Stomach (tissue), 9 donors: ENCODE results near the gene LDLRAD3. TPM values are rescaled to one million over a fixed set of nuclear protein-coding genes. Genes with fewer than 3 reads are reported as not detected.

Source experiments
- DNase-seq, 2 donors: peaks; one replicate each; pipeline versions ENCODE4 v3.0.0 to v3.0.0-alpha.2; 2013 to 2019
- H3K27ac ChIP-seq, 5 donors: fragments of 200-600 bp in 4 of 5; sonication (generic) in 4 of 5; one replicate each; pipeline ENCODE4 v1.5.1; 2013 to 2019; ENCODE audit warnings: mild to moderate bottlenecking in 1 of 5, moderate library complexity in 1 of 5
- H3K27me3 ChIP-seq, 3 donors: fragments of 200-600 bp; sonication (generic); one replicate each; pipeline ENCODE4 v1.5.1; 2017 to 2019; ENCODE audit warnings: mixed run types in 1 of 3
- H3K36me3 ChIP-seq, 4 donors: fragments of 200-600 bp; sonication (generic); 1 replicate in 3 of 4; 2 replicates in 1 of 4; pipeline ENCODE4 v1.5.1; 2016 to 2019
- H3K4me1 ChIP-seq, 4 donors: fragments of 200-600 bp; sonication (generic); one replicate each; pipeline ENCODE4 v1.5.1; 2016 to 2019
- H3K4me3 ChIP-seq, 4 donors: fragments of 200-600 bp; sonication (generic) in 3 of 4; one replicate each; pipeline ENCODE4 v1.5.1; 2016 to 2019; ENCODE audit warnings: mild to moderate bottlenecking in 1 of 4
- H3K9me3 ChIP-seq, 4 donors: fragments of 200-600 bp; sonication (generic); one replicate each; pipeline ENCODE4 v1.5.1; 2016 to 2019
- EP300 ChIP-seq: sonication (generic); formaldehyde crosslinking; IDR thresholded peaks from one replicate; pipeline ENCODE4 v1.6.1; 2017; ENCODE audit warnings: antibody characterized with exemption
- POLR2A ChIP-seq, 4 donors: fragments of 450-650 bp; IDR thresholded peaks; one replicate each; pipeline ENCODE4 v1.6.1; 2016; ENCODE audit warnings: antibody characterized with exemption in 4 of 4, control low read depth in 2 of 4, mild to moderate bottlenecking in 1 of 4, moderate library complexity in 1 of 4
- POLR2AphosphoS5 ChIP-seq, 3 donors: sonication (generic); formaldehyde crosslinking; IDR thresholded peaks; one replicate each; pipeline ENCODE4 v1.6.1; 2016; ENCODE audit warnings: antibody characterized with exemption in 3 of 3
- WGBS, 5 donors: extraction: QIAGEN DNeasy Blood & Tissue Kit in 3 of 5; methylation state at CpG; one replicate each; pipeline versions ENCODE4 v1.1.5 to v1.1.7; 2013 to 2018; 5-methylcytosine and 5-hydroxymethylcytosine counted together
- intact Hi-C: fragments of 100-400 bp; cut with DNase I; formaldehyde crosslinking; loops from one replicate; pipeline ENCODE4 v1.15.1; 2023; ENCODE audit warnings: low total_unique reads
- polyA plus RNA-seq, 3 donors: library from polyadenylated mRNA; stranded (reverse); fragments of 200-250 nt; gene quantifications; one replicate each; pipeline ENCODE4 v1.2.3, GENCODE V29; 2013
- total RNA-seq, 5 donors: library from RNA; depleted of rRNA; stranded (reverse); fragments of >200 nt; gene quantifications; one replicate each; pipeline versions ENCODE4 v1.1.0 to v1.2.3, GENCODE V29; 2014 to 2016
- TF ChIP-seq, protein P1 (sequence below), 7 experiments: fragments of 450-650 bp in 4 of 7; fragments of 200-600 bp in 3 of 7; sonication (generic) in 3 of 7; IDR thresholded peaks; one replicate each; pipeline ENCODE4 v1.5.1; 2016 to 2019; ENCODE audit warnings: antibody characterized with exemption in 7 of 7, control low read depth in 2 of 7, mild to moderate bottlenecking in 1 of 7
- donor health status: healthy with polysubstance abuse.
- donor health status: Bipolar disorder and iron deficiency.
- donor health status: healthy.

Gene LDLRAD3
- total and polyA plus RNA-seq, 8 donors = 2.0 to 22.8 (median 7.9) TPM

DNA sequence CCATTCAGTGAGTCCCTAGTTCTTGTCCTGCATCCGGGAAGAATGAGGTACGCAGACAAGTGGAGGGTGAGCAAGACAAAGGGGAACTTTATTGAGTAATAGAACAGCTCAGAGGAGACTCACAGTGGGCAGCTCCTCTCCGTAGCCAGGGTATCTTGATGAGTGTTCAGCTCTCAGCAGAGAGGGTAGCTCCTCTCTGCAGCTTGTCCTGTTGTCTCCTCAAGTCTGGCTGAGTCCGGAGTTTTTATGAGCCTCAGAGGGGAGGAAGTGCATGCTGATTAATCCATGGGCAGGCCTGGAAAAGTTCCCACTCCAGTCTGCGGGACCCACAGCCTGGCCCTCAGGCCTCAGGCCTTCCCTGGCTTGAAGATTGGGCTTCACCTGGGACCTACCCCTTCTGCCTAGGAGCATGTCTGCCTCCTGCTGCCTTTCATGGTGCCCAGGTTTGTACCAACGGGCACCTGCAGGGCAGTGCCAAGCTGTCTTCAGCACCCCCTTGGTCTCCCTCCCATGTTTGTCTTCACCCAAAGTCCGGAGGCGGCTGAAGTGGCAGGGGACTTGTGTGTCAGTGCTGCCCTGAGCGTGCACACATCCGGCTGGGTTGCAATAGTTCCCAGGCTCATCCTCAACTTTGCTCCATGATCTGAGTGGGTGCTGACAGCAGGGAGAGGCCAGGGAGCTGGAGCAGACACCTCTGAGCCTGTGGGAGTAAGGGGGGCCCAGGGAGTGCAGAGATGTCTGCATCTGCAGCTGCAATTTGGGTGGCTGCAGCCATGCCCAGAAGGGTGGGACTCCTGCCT is 134.2 kb downstream of the LDLRAD3 start:
- 78 to 94% (median 93%) methylated on average over 6 to 10 of the region's 10 CpGs for WGBS, 5 donors
- TF ChIP-seq POLR2AphosphoS5 (IDR thresholded peaks at IDR 0.05) = no peak
- TF ChIP-seq POLR2A (IDR thresholded peaks at IDR 0.05) = no peak
- TF ChIP-seq, protein P1, sequence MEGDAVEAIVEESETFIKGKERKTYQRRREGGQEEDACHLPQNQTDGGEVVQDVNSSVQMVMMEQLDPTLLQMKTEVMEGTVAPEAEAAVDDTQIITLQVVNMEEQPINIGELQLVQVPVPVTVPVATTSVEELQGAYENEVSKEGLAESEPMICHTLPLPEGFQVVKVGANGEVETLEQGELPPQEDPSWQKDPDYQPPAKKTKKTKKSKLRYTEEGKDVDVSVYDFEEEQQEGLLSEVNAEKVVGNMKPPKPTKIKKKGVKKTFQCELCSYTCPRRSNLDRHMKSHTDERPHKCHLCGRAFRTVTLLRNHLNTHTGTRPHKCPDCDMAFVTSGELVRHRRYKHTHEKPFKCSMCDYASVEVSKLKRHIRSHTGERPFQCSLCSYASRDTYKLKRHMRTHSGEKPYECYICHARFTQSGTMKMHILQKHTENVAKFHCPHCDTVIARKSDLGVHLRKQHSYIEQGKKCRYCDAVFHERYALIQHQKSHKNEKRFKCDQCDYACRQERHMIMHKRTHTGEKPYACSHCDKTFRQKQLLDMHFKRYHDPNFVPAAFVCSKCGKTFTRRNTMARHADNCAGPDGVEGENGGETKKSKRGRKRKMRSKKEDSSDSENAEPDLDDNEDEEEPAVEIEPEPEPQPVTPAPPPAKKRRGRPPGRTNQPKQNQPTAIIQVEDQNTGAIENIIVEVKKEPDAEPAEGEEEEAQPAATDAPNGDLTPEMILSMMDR (IDR thresholded peaks at IDR 0.05) = no peak
- no peak for TF ChIP-seq EP300

DNA sequence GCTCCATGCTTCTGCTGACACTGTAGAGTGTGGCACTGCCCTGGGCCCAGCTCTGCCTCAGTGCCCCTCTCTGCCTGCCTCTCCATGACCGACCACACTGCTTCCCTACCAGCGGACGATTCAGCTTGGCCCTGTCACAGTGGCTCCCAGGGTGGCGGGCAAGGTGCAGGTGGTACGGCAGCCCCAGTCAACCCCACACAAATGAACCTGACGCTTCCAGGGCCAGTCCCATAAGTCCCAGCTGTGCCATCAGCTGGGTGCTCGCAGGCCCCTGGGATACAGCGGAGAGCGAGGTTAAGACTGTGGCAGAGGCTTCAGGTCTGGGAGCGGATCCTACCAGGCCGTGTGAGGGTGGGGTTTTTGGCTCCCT is 134.8 kb downstream of the LDLRAD3 start:
- H3K27me3 ChIP-seq = no peaks in the 10 kb centered on the region
- TF ChIP-seq POLR2A (IDR thresholded peaks at IDR 0.05) (no peak), EP300 (no peak), POLR2AphosphoS5 (IDR thresholded peaks at IDR 0.05) (no peak)
- TF ChIP-seq, protein P1 (IDR thresholded peaks at IDR 0.05) = no peak
- WGBS, 5 donors = 95 to 97% (median 96%) methylated on average over 8 to 11 of the region's 11 CpGs
- H3K4me3 ChIP-seq = no peak overlapping the region
- DNase-seq = no peak
- H3K27ac ChIP-seq = no peak overlapping the region
- peaks cover 0 to 14% (median 8%) of the 10 kb centered on the region in 4 donors for H3K36me3 ChIP-seq
- H3K4me1 ChIP-seq = peaks cover 0 to 9% (median 5%) of the 10 kb centered on the region in 4 donors
- intact Hi-C loops = no loop called here
- H3K9me3 ChIP-seq = no peaks in the 10 kb centered on the region

More for the DNA sequence above, 134.2 kb downstream of the LDLRAD3 start:
- H3K4me1 ChIP-seq = peaks cover 0 to 12% (median 8%) of the 10 kb centered on the region in 4 donors
- no peak for DNase-seq
- H3K4me3 ChIP-seq = no peak overlapping the region
- intact Hi-C loops = no loop called here
- no peaks in the 10 kb centered on the region for H3K9me3 ChIP-seq
- H3K27ac ChIP-seq = no peak overlapping the region
- H3K27me3 ChIP-seq = no peaks in the 10 kb centered on the region
- H3K36me3 ChIP-seq = peaks cover 0 to 14% (median 7%) of the 10 kb centered on the region in 4 donors

DNA sequence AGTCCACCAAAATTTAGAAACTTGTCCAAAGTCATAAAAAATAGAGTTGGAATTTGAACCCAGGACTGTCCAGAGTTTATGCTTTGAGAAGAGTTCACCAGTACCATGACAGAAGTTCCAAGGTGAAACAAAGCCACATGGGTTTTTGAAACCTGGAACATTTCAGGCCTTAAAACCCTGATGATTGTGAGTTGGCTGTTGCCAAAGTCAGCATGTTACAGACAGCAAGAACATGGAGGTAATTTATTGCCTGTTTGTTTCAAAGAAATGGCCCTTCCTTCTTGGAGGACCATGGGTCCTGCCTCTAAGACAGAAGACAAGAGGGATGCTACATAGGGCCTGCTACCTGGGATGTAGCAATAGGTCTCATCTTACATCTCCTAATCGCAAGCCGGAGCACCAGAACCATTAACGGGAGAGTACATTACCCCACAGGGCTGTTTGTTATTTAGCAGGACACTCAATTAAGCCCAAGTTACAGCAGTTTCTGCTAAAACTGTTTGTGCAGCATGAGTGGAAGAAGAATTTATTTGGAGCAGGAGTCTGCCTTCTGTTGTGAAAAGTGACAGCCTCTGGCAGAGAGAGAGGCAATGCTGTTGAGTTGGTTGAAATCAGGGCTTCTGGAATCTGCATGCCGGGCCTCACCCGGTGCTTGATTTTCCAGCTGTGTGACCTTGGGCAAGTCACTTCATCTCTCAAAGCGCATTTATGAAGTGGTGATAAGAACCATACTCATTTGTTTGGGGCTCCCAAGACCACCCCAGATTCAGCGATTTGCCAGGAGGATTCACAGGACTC is 136.2 kb downstream of the LDLRAD3 start:
- TF ChIP-seq POLR2A (IDR thresholded peaks at IDR 0.05) = no peak
- TF ChIP-seq POLR2AphosphoS5 (IDR thresholded peaks at IDR 0.05) = no peak
- no peak for TF ChIP-seq EP300
- TF ChIP-seq, protein P1 (IDR thresholded peaks at IDR 0.05) = no peak
- intact Hi-C loops = no loop called here
- no peak for DNase-seq

DNA sequence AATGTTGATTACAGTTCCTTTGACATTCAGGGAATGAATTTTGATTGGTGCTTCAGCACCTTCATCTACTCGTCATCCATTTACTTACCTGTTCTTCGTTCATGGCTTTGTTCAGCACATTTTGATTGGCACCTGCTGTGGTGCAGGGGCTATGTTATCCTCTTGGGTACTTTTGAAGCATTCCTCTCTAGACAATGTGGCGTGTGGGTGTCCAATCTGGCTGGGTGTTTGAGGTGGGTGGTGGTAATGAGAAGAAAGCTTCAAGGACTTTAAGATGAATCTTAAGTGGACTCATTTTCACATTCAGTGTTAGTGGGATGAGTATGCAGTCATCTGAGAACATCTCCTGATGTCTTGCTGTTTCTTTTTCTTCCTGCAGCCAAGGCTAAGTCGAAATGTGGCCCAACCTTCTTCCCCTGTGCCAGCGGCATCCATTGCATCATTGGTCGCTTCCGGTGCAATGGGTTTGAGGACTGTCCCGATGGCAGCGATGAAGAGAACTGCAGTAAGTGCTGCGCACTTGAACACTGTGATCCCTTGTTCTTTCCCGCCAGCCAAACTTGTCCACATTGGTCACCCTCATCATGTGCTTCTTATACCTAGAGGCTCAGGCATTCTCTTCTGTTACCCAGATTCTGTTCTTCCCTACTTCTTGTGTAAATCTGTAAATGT is 137.5 kb downstream of the LDLRAD3 start:
- Histone ChIP-seq H3K27me3 (no peaks in the 10 kb centered on the region), H3K4me1 (no peaks in the 10 kb centered on the region), H3K4me3 (no peak overlapping the region), H3K36me3 (peaks cover 0 to 20% (median 13%) of the 10 kb centered on the region in 4 donors), H3K9me3 (no peaks in the 10 kb centered on the region), H3K27ac (no peak overlapping the region)
- DNase-seq = no peak
- TF ChIP-seq EP300 (no peak), POLR2AphosphoS5 (IDR thresholded peaks at IDR 0.05) (no peak), POLR2A (IDR thresholded peaks at IDR 0.05) (no peak)
- TF ChIP-seq, protein P1 (IDR thresholded peaks at IDR 0.05) = no peak
- 89 to 95% (median 93%) methylated on average over 11 of the region's 11 CpGs for WGBS, 5 donors
- intact Hi-C loops = no loop called here

More for the DNA sequence above, 136.2 kb downstream of the LDLRAD3 start:
- Histone ChIP-seq H3K9me3 (no peaks in the 10 kb centered on the region), H3K4me1 (no peaks in the 10 kb centered on the region), H3K4me3 (no peak overlapping the region), H3K27me3 (no peaks in the 10 kb centered on the region), H3K36me3 (peaks cover 0 to 17% (median 11%) of the 10 kb centered on the region in 4 donors), H3K27ac (no peak overlapping the region)
- WGBS, 5 donors = 73 to 98% (median 95%) methylated on average over 7 of the region's 7 CpGs
